ENCODE data around the gene ADAM17.

Gene ADAM17

GRCh38 chr2:9466147-9466683, 89.4 kb downstream of the ADAM17 start:
- DNase-seq, result no peak

- no peak for DNase-seq
Observed at GRCh38 chr2:9465170-9465569, 90.5 kb downstream of the ADAM17 start.

GRCh38 chr2:9463698-9464034, 92.0 kb downstream of the ADAM17 start:
- no peak for DNase-seq

- no peak for DNase-seq
Observed at GRCh38 chr2:9462886-9463697, 92.5 kb downstream of the ADAM17 start.

GRCh38 chr2:9462313-9462712, 93.3 kb downstream of the ADAM17 start:
- DNase-seq, result no peak

GRCh38 chr2:9461079-9461478, 94.6 kb downstream of the ADAM17 start:
- DNase-seq, result no peak

- no peak for DNase-seq
Observed at GRCh38 chr2:9460441-9461017, 95.1 kb downstream of the ADAM17 start.

GRCh38 chr2:9451231-9451630, 104.4 kb downstream of the ADAM17 start:
- no peak for DNase-seq

GRCh38 chr2:9445089-9445488, 110.5 kb downstream of the ADAM17 start:
- no peak for DNase-seq

- no peak for DNase-seq
Observed at GRCh38 chr2:9443526-9443925, 112.1 kb downstream of the ADAM17 start.

GRCh38 chr2:9441556-9441955, 114.1 kb downstream of the ADAM17 start:
- DNase-seq, result no peak

- no peak for DNase-seq
Observed at GRCh38 chr2:9440058-9440727, 115.4 kb downstream of the ADAM17 start.

- no peak for DNase-seq
Observed at GRCh38 chr2:9439536-9439935, 116.1 kb downstream of the ADAM17 start.

Measured in CD4-positive, alpha-beta T cell treated with Interleukin-1 beta for 1 hour (primary cell).